ENCODE measurements around the gene SLC39A10. TPM values are rescaled to one million over a fixed set of nuclear protein-coding genes. Genes with fewer than 3 reads are reported as not detected.

Gene SLC39A10
- total and polyA plus RNA-seq, 2 donors (not counting 3 experiments of a cell fraction or from before 2014, with no cell fraction given), result 11.4 to 39.9 TPM

GRCh38 chr2:195735347-195735746, 78.3 kb downstream of the SLC39A10 start:
- no peaks in the 10 kb centered on the region for H3K27me3 ChIP-seq (ENCODE audit: control insufficient read depth in 2 of 2, insufficient read depth in 2 of 2, low read length in 2 of 2)
- DNase-seq (ENCODE audit: low read depth, low spot score) (no peak), FAIRE-seq (no peak)
- no peak overlapping the region for H3K9ac ChIP-seq (replicated peaks; ENCODE audit: extremely low read depth, insufficient read depth, low read length)
- no peaks in the 10 kb centered on the region for H3K36me3 ChIP-seq (ENCODE audit: control insufficient read depth in 2 of 2, extremely low read depth in 1 of 2, insufficient read depth in 2 of 2, low read length in 2 of 2)
- dilution Hi-C loops (cut with MboI; ENCODE audit: extremely low pct_ligation_motif_present, low sequenced_read_pairs), result no loop called here
- no peak overlapping the region for H2AFZ ChIP-seq (ENCODE audit: low read depth, low read length)
- ChIA-PET POLR2A (no interaction called here), CTCF (no interaction called here)
- TF ChIP-seq JUN (IDR thresholded peaks at IDR 0.05; ENCODE audit: borderline replicate concordance, insufficient read depth, insufficient read length, low read depth) (no peak), FOS (IDR thresholded peaks at IDR 0.05; ENCODE audit: borderline replicate concordance, insufficient read depth, low read length) (no peak), POLR2AphosphoS5 (IDR thresholded peaks at IDR 0.05; ENCODE audit: insufficient read depth, low read depth, low read length) (no peak), POLR2A (IDR thresholded peaks at IDR 0.05; ENCODE audit: low read depth, low read length) (no peak), MYC (IDR thresholded peaks at IDR 0.05; ENCODE audit: low read depth, low read length) (no peak), MAX (IDR thresholded peaks at IDR 0.05; ENCODE audit: insufficient read depth, insufficient read length) (no peak), GATA2 (IDR thresholded peaks at IDR 0.05; ENCODE audit: insufficient read depth, insufficient read length, low read depth, low read length) (no peak), EZH2 (IDR thresholded peaks at IDR 0.05; ENCODE audit: borderline replicate concordance, low read depth, low read length, severe bottlenecking) (no peak), CTCF (IDR thresholded peaks at IDR 0.05; ENCODE audit: extremely low read depth in 1 of 2, insufficient read depth in 1 of 2, low read depth in 1 of 2, low read length in 2 of 2) (no peak)
- H3K9me3 ChIP-seq (replicated peaks; ENCODE audit: control insufficient read depth, insufficient read depth, low read length), result no peaks in the 10 kb centered on the region
- H3K4me1 ChIP-seq (ENCODE audit: control insufficient read depth, extremely low read depth, insufficient read depth, low read length), result peaks cover 11% of the 10 kb centered on the region
- no TSS peak for BruUV-seq (replicated peaks)
- H3K9me1 ChIP-seq (replicated peaks; ENCODE audit: control insufficient read depth, extremely low read depth, insufficient read depth, low read length), result no peaks in the 10 kb centered on the region
- intact Hi-C loops (cut with micrococcal nuclease), result no loop called here
- no peaks in the 10 kb centered on the region for H4K20me1 ChIP-seq (replicated peaks; ENCODE audit: control insufficient read depth, extremely low read depth, insufficient read depth, low read length)
- H3K79me2 ChIP-seq (ENCODE audit: control insufficient read depth, insufficient read depth, low read length), result no peaks in the 10 kb centered on the region
- no peak overlapping the region for H3K27ac ChIP-seq (ENCODE audit: insufficient read depth, low read depth, low read length)
- no peak overlapping the region for H3K4me3 ChIP-seq (replicated peaks in 1 of 3; ENCODE audit: insufficient read depth in 1 of 3, low read depth in 1 of 3, low read length in 3 of 3)
- no peak overlapping the region for H3K4me2 ChIP-seq (ENCODE audit: insufficient read depth, low read length)
